Measurements from ENCODE around the gene SEC63. TPM values are rescaled to one million over a fixed set of nuclear protein-coding genes. Genes with fewer than 3 reads are reported as not detected.

Gene SEC63
- total RNA-seq, 4 donors from 2014 or later = 24.2 to 44.9 (median 37.2) TPM

GRCh38 chr6:107819217-107819616 lies 138.8 kb downstream of the SEC63 start:
- DNase-seq (ENCODE audit: extremely low spot score) = no peak
- WGBS = 89% methylated on average over 2 of the region's 2 CpGs
- no peaks in the 10 kb centered on the region for H3K9me3 ChIP-seq
- H3K4me1 ChIP-seq = peaks cover 0 to 18% (median 14%) of the 10 kb centered on the region in 4 donors
- no peaks in the 10 kb centered on the region for H3K36me3 ChIP-seq
- intact Hi-C loops (cut with DNase I) = no loop called here
- TF ChIP-seq POLR2A (IDR thresholded peaks at IDR 0.05; ENCODE audit: low read depth) = no peak
- no peaks in the 10 kb centered on the region for H3K27me3 ChIP-seq
- H3K27ac ChIP-seq (replicated peaks in 1 of 4) = no peak overlapping the region
- H3K4me3 ChIP-seq = no peak overlapping the region

GRCh38 chr6:107818272-107818671 lies 139.7 kb downstream of the SEC63 start:
- 100% methylated on average over 1 of the region's 1 CpG for WGBS
- DNase-seq (ENCODE audit: extremely low spot score) = no peak
- Histone ChIP-seq H3K36me3 (no peaks in the 10 kb centered on the region), H3K9me3 (no peaks in the 10 kb centered on the region), H3K27ac (replicated peaks in 1 of 4) (no peak overlapping the region), H3K27me3 (no peaks in the 10 kb centered on the region), H3K4me1 (peaks cover 0 to 18% (median 14%) of the 10 kb centered on the region in 4 donors), H3K4me3 (no peak overlapping the region)
- TF ChIP-seq POLR2A (IDR thresholded peaks at IDR 0.05; ENCODE audit: low read depth) (no peak), CTCF (IDR thresholded peaks at IDR 0.05) (no peak), POLR2AphosphoS5 (IDR thresholded peaks at IDR 0.05) (no peak), EP300 (IDR thresholded peaks at IDR 0.05) (no peak)
- intact Hi-C loops (cut with DNase I) = no loop called here

- Histone ChIP-seq H3K4me3 (no peak overlapping the region), H3K27me3 (no peaks in the 10 kb centered on the region), H3K36me3 (no peaks in the 10 kb centered on the region), H3K9me3 (no peaks in the 10 kb centered on the region), H3K4me1 (peaks cover 0 to 18% (median 14%) of the 10 kb centered on the region in 4 donors), H3K27ac (replicated peaks in 1 of 4) (no peak overlapping the region)
- intact Hi-C loops (cut with DNase I) = no loop called here
- no peak for TF ChIP-seq CTCF (IDR thresholded peaks at IDR 0.05)
- no peak for TF ChIP-seq POLR2A (IDR thresholded peaks at IDR 0.05; ENCODE audit: low read depth)
- TF ChIP-seq EP300 (IDR thresholded peaks at IDR 0.05) = no peak
- no peak for TF ChIP-seq POLR2AphosphoS5 (IDR thresholded peaks at IDR 0.05)
- DNase-seq (ENCODE audit: extremely low spot score) = no peak
- 80% methylated on average over 4 of the region's 4 CpGs for WGBS
Observed at GRCh38 chr6:107817784-107818183, 140.2 kb downstream of the SEC63 start.

Small RNAs within 50 kb of the gene (small RNA-seq; reads per million reads assigned to genes)
- gene MTHFD2P3 = 0 reads per million in 3 donors
- 0 reads per million in 3 donors for gene RF00045
- gene RNU6-437P = 0 reads per million in 3 donors

Other genes starting within 250 kb of the SEC63 start
- gene SCML4, start 133.9 kb downstream of the SEC63 start, total RNA-seq = 1 to 10 TPM in 1 of 4 donors, under 1 TPM in 3; 0.32 to 1.2 (median 0.38) TPM
- 10 to 100 TPM; 48.2 to 74.4 (median 61.2) TPM for gene OSTM1, start 116.5 kb upstream of the SEC63 start, total RNA-seq
- gene NR2E1, start 207.8 kb upstream of the SEC63 start, total RNA-seq = not detected

All from esophagus muscularis mucosa (tissue), 4 donors.